Stimulated activated CD8-positive, alpha-beta memory T cell treated with anti-CD3 and anti-CD28 coated beads, Interleukin-12 subunit alpha, Interleukin-12 subunit beta, amount 100 ng/mL, for 24 hours (primary cell): ENCODE measurements around the gene PDE3A.

ENCODE experiments used
- DNase-seq: peaks from one replicate; pipeline ENCODE4 v3.0.0-alpha.2; 2020; ENCODE audit errors: extremely low read depth

PDE3A gene

DNA sequence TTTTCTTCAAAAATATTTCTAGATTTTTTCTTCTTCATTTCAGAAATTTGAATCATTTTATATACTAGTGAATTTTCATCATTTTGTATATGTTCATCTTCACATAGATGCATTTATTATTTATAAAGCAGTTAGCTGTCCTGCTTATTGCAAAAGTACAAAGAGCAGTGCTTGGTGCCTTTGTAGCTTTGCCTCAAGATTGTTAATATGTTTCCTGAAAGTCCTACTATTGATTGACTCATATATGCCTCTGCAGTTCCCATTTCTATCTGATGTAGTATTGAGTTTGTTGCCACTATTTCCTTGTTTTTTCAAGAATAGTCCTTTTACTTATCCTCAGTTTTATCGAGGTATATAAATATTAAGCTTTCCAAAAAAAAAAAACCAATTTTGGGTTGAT is 89.7 kb downstream of the PDE3A start:
- DNase-seq = no peak

DNA sequence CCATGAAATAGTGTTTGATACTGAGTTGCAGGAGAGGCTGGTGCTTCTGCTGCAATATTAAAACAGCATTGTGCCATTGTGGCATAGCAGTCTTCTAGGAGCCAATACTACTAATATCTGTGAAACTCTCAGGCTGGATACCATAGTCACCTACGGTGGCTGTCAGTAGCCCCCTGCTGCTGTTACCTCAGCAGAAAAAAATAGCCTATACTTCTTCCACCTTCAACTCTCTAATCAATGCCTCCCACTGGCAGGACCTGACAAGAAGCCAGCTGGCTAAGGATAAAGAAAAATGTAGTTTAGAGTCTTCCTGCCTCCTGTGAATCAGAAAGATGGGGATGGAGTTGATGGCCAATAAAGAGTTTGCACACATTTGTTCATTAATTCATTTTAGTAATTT is 91.6 kb downstream of the PDE3A start:
- DNase-seq = no peak

DNA sequence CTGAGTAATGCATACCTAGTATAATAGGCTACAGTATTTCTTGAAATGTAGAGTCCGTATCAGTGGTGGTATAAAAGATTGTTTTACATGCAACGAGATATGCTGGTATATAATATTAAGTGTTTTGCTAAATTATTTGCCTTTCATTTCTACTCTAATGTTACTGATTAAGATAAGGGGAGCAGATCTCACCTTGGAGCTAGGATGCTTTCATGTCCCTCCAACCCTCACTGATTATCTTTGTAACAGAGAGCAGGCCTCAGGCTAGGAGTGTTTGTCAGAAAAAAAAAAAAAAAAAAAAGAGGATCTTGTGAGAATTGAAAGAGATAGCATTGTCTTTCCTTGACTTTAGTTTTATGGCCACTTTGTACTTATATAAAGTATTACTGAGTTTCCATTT is 92.6 kb downstream of the PDE3A start:
- DNase-seq = no peak

DNA sequence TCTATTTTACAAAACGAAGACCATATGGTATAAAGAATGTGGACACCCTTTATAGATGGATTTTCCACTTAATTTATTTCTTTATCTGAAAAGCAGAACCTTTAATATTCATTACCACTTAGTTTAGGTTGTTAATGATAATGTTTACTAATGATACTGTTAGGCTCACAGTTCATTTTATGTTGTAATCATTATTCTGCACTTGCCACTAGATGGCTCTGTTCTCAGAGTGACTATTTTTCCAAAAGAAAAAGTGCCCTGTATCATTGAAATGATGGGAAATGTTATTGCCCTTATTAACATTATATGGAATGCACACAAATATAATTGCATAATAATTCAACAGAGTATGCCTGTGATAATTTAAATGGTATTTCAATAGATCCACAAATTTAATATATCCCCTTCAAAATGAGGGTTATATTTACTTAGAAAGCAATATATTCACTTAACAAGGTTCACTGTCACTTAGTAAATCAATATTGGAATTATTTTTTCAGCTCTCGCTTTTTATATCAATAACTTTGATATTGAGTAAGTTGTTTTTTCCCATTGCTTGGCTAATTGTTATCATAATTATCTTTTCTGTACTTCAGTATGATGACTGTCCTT is 95.7 kb downstream of the PDE3A start:
- DNase-seq = no peak

DNA sequence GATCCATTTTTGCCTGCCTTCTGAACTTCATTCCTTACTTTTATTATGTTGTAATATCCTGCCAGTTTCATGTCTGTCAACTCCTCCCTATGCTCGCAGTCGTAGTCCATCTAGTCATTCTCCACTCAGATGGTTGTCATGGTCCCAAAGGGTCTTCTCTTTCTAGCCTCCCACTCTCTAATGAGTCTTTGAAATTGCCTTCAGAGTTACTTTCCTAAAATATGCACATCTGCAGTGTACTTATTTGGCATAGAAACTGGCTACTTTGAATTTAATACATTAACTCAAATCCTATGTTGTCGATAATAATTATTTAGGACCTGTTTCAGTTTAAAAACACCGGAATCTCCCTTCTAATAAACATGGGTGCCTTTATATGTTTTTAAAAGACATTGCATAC is 101.0 kb downstream of the PDE3A start:
- no peak for DNase-seq

DNA sequence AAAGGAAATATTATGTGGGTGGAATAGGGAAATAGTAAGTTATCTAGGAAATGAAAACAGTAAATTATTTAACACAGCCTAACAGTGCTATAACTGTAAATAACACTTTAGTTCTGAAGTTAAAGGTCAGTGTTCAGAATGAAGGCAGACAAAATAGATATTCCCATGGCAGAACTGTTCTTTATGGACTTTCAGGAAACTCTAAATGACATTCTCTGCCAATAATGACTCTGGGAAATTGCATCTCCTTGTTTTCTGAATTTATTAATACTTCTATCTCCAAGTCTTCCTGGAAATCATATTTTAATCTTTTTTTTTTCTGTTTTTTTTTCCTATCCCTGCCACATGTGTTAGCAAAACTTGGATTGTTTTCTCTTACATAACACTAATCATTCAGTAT is 101.4 kb downstream of the PDE3A start:
- DNase-seq = no peak

DNA sequence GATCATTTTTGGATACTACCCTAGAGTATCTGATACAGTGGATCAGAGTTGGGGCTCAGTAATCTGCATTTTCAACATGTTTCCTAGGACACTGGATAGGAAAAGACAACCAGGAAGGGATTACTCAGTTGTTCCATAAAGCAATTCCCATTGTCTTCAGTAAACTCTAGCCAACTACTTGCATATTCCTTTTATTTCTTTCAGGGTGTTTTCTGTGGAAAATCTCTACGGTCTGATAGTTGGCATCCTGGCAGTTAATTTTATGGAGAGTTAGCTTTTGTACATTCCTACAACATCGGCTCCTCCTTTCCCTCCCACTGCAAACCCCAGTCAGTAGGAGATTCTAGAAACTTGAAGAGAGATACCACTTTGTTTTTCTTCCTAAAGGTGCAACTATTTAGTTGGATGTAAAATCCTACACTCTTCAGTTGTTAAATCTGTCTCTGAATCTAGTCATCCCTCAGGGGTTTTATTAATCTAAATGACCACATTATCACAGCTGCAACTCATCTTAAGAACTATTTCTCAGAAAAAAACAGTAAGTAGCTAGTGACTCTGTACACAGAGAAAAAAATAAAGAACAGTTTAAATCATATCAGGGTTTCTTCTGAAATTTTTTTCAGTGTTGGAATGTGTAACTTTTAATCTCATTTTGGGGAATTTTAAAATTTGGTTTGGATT is 103.9 kb downstream of the PDE3A start:
- no peak for DNase-seq

DNA sequence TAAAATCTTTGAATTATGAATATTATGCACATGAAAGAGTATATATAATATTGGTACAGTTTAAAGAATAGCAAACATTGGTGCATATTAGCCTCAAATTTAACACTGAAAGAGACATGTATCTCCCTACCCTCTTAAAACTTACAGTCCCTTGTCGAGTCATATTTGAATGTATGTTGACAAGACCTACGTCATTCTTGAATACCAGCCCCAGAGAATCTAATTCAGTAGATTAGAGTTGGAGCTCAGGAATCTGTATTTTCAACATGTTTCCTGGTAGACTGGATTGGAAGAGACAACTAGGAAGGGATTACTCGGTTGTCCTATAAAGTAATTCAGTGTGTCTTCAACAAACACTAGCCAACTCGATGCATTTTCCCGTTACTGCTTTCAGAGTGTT is 104.8 kb downstream of the PDE3A start:
- DNase-seq = no peak

DNA sequence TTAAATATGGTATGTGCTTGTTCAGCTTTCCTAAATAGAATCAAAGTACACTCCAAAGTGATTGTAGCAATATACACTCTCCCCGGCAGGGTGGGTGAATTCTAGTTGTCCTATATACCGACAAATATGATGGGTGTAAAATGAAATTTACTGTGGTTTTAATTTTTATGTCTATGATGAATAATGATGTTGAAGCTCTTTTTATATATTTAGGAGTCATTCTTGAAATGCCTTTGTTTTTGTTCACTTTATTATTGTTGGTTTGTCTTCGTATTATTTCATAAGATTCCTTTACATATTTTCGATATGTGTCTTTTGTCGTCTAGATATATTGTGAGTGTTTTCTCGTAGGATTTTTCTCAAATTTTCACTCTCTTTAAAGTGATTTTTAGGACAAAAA is 105.7 kb downstream of the PDE3A start:
- no peak for DNase-seq

DNA sequence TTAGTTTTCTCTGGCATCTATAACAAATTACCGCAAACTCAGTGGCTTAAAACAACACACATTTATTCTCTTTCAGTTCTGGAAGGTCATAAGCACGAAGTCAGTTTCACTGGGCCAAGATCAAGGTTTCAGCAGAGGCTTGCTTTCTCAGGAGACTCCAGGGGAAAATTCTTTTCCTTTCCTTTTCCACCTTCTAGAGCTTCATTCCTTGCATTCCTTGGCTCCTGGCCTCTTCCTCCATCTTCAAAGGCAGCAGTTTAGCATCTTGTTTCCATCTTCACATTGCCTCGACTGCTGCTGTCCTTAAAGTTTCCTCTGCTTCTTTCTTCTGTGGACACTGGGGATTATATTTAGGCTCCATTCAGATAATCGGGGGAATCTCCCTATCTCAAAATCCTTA is 106.1 kb downstream of the PDE3A start:
- no peak for DNase-seq

DNA sequence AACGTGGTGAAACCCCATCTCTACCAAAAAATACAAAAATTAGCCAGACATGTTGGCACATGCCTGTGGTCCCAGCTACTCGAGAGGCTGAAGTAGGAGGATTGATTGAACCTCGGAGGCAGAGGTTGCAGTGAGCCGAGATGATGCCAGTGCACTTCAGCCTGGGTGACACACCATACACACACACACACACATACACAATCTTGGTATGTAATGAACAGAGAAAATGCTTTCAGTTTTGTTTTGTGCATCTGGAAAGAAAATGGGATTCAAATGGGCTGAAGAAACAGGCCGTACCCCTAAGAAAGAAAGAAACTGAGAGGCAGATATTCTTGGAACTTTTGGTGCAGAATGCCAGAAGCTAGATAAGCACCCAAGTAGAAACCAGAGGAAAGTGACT is 107.2 kb downstream of the PDE3A start:
- no peak for DNase-seq

DNA sequence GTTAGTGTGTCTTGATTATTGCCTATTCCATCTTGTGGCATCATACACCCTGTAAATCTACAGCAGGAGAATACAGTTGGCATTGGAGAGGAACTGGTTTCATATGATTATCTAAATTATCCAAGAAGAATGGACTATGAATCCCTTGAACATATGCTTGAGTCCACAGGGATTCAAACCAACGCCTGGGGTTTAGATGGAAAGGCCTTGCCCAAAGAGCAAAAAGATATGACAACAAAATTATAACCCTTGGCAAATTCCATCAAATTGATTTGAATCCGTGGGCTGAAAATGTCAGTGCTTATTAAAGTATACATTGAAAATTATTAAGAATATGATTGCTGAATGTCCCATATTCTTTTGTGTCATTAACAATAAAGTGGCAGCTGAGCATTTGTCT is 108.2 kb downstream of the PDE3A start:
- no peak for DNase-seq

DNA sequence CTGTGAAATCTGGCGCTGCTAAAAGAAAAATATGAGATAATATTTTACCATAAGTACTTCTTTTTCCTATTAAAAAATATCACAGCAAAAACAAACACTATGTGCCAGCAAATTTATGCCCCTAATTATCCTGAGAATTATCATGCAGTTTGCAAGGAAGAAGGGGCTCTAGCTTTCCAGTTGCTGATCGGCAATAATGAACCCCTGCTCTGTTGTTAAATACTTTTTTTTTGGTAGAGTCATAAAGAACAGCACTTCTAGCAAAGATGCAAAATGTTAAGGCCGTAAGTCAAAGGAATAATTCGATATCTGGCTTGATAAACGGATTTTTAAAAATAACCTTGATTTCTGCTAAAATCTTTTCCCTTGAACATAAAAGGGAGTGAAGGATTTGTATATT is 108.9 kb downstream of the PDE3A start:
- no peak for DNase-seq

DNA sequence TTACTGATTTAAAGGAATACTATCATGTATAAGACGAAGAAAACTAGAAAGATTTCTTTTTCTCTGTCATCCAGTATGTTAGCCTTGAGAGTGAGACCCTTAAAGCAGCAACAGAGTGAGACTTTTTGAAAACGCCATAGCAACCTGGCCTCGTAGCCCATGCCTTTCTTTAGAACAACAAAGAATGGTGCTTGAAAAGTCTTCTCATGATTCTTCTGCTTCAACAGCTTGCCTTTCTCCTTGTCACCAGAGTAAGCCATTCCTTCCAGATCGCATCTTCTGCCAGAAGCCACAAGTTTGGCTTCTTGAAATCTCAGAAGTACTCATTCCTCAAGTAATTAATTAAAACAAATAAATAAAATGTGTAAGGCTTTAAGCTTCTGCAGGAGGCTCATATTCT is 109.3 kb downstream of the PDE3A start:
- DNase-seq = no peak

DNA sequence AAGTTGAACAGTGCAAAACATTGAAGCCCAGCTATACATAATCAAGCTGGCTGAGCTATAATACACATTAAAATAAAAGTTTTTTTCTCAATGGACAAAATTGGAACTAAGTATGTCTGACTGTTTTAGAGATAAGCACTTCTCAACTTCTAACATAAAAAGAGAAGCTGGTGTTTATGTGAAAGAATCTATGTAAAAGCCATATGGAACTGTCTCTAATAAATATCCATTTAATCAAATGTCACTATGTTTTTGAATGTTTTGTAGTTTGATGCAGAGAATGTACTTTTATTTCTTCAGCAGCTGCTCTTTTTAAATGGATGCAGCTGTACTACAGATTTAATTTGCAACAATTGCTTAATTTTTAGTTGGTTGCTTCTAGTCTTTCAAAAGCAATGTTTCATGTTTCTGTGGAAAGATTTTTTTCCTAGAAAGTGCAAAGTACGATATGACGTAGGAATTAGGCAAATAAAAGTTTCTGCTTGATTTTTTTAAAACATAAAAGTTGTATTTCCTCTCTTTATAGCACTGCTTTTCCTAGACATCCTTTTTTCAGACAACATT is 114.2 kb downstream of the PDE3A start:
- DNase-seq = no peak

DNA sequence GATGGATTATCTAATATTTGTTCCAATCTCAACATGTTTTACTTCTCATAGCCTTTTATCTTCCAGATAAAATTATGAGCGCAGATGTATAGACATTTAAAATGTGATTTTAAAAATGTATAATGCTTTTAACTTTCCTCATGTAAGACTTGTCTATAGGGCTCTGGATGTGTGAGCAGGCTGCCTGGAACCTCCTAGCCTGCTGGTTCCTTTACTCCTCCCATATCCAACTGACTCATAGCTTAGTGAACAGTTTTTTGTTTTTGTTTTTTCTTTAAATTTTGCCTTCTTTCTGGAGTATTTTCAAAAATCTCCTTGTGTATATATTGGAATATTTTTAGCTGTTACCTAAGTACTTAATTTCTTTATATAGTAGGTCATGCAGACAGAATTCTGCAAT is 115.4 kb downstream of the PDE3A start:
- no peak for DNase-seq

DNA sequence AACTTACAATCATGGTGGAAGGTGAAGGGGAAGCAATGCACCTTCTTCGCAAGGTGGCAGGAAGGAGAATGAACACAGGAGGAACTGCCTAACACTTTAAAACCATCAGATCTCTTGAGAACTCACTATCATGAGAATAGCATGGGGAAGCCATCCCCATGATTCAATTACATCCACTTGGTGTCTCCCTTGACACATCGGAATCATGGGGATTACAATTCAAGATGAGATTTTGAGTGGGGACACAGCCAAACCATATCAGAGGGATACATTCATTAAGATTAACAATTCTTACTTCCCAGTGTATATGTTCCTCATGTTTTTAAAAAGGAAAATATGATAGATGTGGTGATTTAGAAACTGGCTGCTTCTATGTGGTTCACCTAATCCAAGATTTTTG is 117.9 kb downstream of the PDE3A start:
- DNase-seq = no peak

DNA sequence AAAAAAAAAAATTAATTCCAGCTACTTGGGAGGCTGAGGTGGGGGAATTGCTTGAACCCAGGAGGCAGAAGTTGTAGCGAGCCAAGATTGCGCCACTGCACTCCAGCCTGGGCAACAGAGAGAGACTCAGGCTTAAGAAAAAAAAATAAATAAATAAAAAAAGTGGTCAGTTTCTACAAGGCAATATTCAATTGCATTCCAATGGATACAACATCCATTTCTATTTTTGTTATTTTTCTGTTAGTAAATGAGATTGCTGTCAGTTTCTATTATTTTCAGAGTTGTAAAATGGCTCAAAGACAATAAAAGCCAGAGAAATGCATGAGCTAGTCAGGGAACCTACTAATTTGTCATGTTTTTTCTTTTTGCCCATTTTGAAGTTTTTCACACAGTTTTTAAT is 119.2 kb downstream of the PDE3A start:
- DNase-seq = no peak

DNA sequence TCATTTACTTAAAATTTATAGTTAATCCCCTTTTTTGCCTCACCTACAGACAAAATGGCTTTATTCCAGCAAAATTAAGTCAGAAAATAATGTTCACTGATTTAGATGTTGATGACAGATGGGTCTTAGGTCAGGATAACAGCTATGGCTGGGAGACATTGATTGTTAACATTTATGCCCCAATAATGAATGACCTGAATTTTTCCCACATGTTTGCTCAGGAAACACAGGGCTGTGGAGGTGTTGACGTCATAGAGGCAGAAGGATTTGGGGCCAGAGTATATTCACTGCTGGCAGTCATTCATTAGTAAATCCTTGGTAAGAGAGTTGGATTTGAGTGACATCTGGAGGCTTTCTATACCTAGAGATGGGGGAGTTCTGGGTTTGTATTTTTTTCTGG is 121.3 kb downstream of the PDE3A start:
- DNase-seq = no peak

DNA sequence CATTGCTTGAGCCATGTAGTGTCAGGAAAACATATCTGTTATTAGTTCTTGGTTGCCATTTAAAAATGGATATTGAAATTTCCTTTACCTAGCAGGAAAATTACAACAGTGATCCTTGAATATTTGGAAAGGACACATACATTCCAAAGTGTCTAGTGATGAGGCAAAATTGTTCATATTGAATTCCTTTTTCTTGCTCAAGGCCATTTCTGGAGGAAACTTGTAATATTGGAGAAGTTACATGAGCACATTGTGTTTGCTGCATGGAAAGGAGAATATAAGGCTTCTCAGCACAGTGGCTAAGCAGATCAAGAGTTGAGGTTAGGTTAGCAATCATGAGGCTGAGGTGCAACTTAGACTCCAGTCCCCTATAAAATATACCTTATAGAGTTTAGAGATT is 121.9 kb downstream of the PDE3A start:
- no peak for DNase-seq

DNA sequence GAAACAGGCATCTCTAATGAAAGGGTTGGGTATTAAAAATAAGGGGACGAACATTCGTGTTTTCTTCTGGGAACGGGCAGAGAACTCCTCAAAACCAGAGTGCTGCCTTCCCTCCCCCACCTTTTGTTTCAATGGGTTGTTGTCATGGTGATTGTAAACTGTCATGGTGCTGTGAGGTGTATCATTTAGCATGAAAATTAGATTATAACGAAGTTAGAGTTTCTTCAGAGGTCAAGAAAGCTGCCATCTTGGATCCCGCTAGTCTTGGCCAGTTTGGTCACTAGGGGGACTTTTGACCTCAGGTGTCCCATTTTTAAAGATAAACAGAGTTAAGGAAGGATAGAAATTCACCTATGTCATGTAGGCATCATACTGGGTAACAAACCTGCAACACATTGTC is 123.0 kb downstream of the PDE3A start:
- DNase-seq = no peak

DNA sequence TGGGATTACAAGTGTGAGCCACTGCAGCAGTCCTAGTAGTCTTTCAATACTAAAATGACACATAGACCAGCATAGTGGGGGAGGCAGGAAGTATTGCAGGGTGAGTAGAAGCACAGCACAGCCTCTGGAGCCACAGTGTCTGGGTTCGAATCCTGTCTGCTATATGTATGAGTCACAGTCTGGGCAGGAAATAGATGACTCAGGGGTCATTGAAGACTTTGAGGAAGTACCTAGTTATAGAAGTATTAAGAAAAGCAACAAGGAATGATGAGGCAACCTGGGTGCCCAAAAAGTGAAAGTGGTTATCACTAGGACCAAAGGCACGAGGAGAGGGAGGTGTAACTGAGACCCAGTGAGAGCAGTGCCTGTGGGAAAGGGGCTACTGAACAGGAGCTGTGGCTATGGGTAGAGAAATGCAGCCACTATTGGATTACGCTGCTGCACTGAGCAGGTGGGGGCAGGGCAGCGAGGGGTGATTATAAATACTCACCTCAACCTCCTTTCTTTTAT is 124.0 kb downstream of the PDE3A start:
- DNase-seq = no peak

DNA sequence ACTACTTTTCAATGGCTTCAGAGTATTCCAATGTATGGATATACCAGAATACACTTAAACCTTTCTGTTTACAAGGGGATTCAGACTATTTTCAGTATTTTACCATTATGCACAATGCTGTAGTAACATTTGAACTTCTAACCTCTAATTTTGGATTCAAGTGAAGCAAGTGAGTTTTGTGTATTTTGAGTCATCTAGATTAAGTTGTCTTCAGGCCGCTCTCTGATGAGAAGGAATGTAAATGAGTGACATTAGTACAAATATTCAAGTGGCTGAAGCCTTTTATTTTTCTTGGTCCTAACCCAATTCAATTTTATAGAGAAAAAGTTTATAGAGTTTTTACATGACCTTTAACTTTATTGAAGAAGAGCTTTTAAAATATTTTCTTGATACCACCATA is 125.6 kb downstream of the PDE3A start:
- no peak for DNase-seq

DNA sequence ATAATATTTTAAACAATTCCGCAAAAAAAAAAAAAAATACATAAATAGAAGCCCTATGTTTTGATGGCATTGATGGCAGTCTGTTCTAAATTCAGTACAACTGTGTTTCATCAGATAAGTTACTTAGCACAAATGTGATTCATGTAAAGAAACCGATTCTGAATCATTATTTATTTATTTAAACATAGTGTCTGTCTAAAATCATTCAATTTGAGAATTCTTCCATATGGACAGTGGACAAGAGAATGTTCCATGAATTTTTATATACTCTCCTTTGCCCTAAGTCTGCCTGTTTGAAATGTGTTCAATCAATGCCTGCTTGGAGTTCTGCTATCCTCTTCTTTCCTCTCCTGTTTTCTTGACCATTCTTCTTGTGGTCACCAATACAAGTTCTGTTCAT is 126.5 kb downstream of the PDE3A start:
- DNase-seq = no peak
